NCI-H1694 (cell line): ENCODE data around the gene INF2.

ENCODE experiments used
- DNase-seq: peaks from one replicate; lab custom pipeline; 2025; lab: John Stamatoyannopoulos, UW

Gene INF2

DNA sequence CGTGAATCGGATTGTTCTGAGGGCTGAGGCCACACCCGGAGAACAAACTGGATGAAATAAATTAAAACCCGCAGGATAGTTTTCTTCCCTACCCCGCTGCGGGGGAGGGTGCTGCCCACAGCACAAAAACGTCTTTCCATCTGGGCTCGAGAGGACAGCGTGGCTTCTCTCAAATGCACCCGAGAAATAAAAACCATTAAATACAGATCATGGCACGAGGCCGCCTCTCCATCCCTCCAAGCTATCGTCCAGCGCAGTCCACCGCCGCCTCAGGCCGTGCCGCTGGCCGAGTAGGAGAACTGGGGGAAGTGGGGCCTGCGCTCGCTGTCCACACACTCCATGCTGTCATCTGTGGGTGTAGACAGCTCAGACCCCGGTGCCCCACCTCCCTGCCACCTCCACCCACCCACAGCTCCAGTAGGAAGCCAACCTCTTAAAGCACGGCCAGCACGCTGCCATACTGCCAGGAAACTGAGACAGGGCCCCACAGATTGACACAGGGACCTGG, 80.7 kb downstream of the INF2 start:
- no peak for DNase-seq

DNA sequence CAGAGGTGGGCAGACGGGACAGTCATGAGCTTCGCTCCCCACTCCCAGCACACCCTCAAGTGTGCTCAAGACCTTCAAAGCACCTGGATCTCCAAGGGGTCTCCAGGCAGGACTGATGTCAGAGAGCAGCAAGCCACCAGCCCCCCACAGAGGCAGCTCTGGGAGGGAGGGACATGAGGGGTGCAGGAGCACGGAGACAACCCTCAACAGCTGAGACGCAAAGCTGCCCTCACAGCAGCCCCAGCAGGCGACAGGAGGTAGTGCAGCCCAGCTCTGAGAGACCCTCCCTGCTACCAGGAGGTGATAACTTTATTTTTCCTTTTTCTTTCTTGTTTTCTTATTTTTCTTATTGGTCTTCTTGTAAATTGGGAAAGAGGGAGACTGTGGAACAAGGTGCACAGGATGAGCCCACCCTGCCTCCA, 81.4 kb downstream of the INF2 start:
- DNase-seq, result no peak

DNA sequence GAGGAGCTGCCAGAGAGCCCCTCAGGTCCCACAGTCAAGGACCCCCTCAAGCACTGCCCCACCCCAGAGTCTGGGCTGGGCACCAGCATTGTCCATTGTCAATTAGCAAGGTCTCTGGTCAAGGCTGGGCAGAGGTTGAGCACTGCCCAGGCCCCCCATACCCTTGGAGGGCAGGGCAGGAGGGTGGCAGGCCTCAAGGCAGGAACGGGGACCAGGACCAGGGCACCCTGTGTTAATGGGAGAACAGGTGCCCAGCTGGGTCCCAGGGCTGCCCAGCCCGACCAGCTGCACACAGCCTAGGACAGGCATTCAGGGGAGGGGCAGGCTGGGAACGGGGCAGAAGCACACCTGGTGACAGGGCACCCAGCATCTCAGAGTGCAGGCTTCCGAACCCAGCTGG, 82.0 kb downstream of the INF2 start:
- DNase-seq, result no peak
